LNCAP (cell line): Measurements from ENCODE around the gene NATD1.

Source experiments
- CTCF ChIP-seq: fragments of 450-650 bp; IDR thresholded peaks from 2 replicates; pipeline ENCODE4 v1.5.1; 2017; ENCODE audit warnings: mild to moderate bottlenecking

The NATD1 gene

GRCh38 chr17:21275579-21276263 is 22.5 kb upstream of the NATD1 start:
- TF ChIP-seq CTCF = no peak

GRCh38 chr17:21275047-21275578 is 21.9 kb upstream of the NATD1 start:
- TF ChIP-seq CTCF = no peak

- no peak for TF ChIP-seq CTCF
These were observed 19.9 kb upstream of the NATD1 start for GRCh38 chr17:21272881-21273792.

- no peak for TF ChIP-seq CTCF
These were observed 19.0 kb upstream of the NATD1 start for GRCh38 chr17:21272250-21272649.

- no peak for TF ChIP-seq CTCF
These were observed 18.4 kb upstream of the NATD1 start for GRCh38 chr17:21271454-21272183.

- no peak for TF ChIP-seq CTCF
These were observed 16.2 kb upstream of the NATD1 start for GRCh38 chr17:21269394-21269793.

GRCh38 chr17:21268596-21269188 is 15.5 kb upstream of the NATD1 start:
- TF ChIP-seq CTCF = no peak
